Ovary (tissue), 3 donors: ENCODE results near the gene TEDDM1.

Experiments used
- POLR2A ChIP-seq: fragments of 450-650 bp; IDR thresholded peaks from one replicate; pipeline ENCODE4 v1.6.1; 2017; ENCODE audit warnings: antibody characterized with exemption, mild to moderate bottlenecking, moderate library complexity
- TF ChIP-seq, protein P1 (sequence below), 3 donors: fragments of 450-650 bp in 2 of 3; fragments of 200-600 bp in 1 of 3; IDR thresholded peaks; one replicate each; pipeline versions ENCODE4 v1.5.1 to v1.8.0; 2016 to 2022; ENCODE audit warnings: antibody characterized with exemption in 3 of 3, mild to moderate bottlenecking in 1 of 3
- donor health status: DM: no; HTN: no; CAD: no.

GRCh38 chr1:182391028-182391361 lies 9.5 kb downstream of the TEDDM1 start:
- TF ChIP-seq, protein P1, sequence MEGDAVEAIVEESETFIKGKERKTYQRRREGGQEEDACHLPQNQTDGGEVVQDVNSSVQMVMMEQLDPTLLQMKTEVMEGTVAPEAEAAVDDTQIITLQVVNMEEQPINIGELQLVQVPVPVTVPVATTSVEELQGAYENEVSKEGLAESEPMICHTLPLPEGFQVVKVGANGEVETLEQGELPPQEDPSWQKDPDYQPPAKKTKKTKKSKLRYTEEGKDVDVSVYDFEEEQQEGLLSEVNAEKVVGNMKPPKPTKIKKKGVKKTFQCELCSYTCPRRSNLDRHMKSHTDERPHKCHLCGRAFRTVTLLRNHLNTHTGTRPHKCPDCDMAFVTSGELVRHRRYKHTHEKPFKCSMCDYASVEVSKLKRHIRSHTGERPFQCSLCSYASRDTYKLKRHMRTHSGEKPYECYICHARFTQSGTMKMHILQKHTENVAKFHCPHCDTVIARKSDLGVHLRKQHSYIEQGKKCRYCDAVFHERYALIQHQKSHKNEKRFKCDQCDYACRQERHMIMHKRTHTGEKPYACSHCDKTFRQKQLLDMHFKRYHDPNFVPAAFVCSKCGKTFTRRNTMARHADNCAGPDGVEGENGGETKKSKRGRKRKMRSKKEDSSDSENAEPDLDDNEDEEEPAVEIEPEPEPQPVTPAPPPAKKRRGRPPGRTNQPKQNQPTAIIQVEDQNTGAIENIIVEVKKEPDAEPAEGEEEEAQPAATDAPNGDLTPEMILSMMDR (IDR thresholded peaks at IDR 0.05): no peak
- TF ChIP-seq POLR2A: no peak
